NCI-H510A treated with DMSO at 0.1 percent for 48 hours (cell line): ENCODE results near the gene SGSM2.
A peak's percentile ranks its signal among the peaks of the same experiment; 100 is the strongest.

Source experiments
- DNase-seq: peaks from one replicate; lab custom pipeline; 2025; lab: John Stamatoyannopoulos, UW

SGSM2 gene

DNA sequence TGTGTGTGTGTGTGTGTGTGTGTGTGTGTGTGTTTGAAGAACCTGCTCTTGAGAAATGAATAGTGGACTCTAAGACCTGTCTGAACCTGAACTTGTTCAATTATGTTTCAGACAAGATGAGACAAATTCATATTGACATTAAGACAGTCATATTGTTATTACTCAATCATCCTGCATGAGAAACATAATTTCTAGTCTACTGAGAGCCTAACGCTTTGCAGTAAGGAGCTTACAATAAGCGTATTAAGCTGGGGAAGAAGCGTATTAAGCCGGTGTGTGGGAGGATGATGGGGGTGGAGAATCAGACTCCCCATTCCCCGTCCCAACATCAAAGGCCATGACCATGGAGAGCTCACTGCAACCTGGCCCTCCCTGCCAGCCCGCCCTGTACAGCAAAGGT, 86.0 kb downstream of the SGSM2 start:
- peak; percentile 18 for DNase-seq

DNA sequence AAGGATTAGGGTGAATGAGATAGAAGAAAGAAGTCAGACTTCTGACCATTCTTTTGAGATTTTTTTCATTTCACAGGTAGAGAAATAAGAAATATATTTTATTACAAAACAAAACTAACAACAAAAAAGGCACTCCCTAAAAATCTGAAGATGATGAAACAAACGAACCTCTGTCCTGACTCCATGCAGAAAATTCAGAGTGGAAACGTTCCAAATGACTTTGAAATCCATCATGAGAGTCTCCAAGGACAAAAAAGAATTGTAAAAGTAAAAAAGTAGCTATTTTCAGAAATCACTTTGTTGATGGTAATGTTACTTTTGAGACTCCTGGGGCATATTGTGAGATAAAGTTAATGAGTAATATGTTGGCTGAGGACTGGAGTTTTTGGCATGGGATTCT, 89.9 kb downstream of the SGSM2 start:
- no peak for DNase-seq

DNA sequence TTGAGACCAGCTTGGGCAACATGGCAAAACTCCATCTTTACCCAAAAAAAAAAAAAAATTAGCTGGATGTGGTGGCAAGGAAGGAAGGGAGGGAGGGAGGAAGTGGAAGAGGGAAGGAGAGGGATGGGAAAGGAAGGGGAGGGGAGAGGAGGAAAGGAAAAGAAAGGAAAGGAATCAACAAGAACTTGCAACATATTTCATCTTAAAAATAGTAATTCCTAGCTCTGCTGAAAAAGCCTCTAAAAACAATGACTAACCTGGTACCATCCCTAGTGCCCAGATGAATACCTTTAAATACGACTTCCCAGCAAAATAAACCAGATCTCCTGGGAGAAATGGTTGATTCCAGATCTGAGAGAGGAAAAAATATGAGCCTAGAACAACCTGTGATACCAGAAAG, 90.6 kb downstream of the SGSM2 start:
- no peak for DNase-seq
